AG08395 (cell line): ENCODE results near the gene ARHGAP45.

Source experiments
- DNase-seq: peaks from one replicate; pipeline ENCODE4 v3.0.0; 2012; ENCODE audit warnings: mixed read lengths, low spot score

Gene ARHGAP45

DNA sequence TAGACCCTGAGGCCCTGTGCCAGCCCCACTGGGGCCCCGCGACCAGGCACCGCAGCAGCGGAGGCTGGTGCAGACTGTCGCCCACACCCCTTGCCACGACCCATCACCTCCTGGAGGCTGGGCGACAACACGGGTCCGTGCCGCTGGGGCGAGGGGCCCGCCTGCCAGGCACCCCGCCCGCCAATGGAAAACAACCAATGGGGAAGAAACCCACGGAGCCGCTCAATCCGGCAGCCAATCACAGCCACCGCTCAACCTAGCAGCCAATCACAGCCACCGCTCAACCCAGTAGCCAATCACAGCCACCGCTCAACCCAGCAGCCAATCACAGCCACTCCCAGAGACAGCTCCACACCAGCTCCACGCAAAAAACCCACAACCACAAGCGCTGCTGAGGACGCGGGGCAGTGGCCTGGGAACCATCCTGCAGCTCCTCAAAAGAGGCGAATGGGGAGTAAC is 66.5 kb downstream of the ARHGAP45 start:
- DNase-seq: peak; percentile 44

DNA sequence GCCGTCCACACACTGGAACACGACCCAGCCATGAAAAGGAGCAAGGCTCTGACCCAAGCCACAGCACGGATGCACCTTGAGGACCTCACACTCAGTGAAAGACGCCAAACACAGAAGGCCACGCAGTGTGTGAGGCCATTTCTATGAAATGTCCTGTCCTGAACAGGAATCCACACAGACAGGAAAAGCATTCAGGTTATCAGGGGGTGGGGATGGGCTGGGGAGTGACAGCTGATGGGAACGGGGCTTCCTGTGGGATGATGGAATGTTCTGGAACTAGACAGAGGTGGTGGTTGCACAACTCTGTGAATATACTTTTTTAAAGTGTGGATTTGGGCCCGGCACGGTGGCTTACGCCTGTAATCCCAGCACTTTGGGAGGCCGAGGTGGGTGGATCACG is 67.5 kb downstream of the ARHGAP45 start:
- DNase-seq: no peak

DNA sequence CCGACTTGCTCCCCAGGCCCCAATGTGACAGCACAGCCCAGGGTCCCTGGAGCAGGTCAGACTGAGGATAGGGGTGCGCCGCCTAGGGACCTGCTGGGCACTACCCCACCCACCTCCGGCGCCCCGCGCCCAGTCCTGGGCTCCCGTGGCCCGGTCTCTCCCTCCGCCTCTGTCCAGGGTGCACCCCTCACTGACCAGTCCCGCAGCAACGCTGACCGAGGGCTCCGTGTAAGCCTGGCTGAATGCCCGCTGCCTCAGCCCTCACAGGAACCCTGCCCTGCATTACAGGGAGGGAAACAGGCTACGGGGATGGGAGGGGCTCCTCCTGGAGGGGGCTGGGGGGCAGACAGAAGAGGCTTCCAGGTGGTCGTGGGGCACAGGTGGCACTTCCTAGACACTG is 68.5 kb downstream of the ARHGAP45 start:
- DNase-seq: no peak

DNA sequence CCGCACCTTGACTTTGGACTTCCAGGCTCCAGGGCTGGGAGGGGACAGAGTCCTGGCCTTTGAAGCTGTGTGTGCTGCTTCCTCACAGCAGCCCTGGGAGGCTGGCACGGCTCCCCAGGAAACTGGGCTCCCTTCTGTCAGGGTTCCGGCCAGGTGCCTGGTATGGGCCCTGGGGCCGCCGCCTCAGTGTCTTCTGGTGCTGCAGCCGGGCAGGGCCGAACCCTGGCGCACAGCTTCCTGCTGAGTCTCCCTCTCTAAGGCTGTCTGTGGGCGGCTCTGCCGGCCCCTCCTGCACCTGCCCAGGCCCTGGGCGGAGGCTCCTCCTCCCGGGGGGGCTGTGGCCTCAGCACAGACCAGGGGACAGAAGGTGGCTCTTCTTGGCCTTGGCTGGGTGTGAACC is 69.2 kb downstream of the ARHGAP45 start:
- no peak for DNase-seq
